ENCODE results near the gene TNIP2.
A peak's percentile ranks its signal among the peaks of the same experiment; 100 is the strongest.

TNIP2 gene

DNA sequence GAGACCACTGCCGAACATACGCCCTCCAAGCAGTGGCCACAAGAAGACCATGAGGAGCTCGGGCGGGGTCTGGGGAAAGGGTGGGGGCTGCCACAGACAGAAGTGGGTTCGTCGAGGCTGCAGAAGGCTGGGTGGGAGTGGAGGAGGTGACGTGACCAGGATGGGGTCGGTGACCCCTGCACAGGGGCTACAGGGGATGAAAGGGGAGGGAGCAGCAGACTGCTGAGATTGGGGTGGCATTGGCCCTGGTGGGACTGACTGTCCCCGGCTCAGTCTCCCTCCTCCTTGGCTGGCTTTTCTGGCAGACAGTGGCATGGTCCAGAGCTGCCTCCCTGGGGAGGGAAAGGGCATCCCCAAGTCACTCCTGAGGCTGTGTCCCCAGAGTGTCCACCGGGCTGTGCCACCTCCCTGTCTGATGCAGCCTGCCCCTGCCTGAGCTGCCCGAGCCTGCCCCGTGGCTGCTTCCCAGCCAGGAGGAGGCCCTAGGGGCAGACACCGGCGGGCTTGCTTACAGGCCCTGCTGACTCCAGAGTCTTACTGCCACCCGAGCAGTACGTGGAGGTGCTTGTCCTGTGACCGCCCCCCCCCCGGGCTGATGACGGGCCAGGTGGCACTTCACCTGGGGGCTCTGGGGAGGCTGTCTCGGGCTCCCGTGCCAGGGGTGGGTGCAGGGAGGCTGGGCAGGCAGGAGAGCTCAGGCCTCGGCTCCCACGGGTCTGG lies 44.0 kb upstream of the TNIP2 start:
- Histone ChIP-seq H3K27me3 (ENCODE audit: low read depth, low read length) (no peaks in the 10 kb centered on the region), H3K36me3 (replicated peaks; ENCODE audit: low read depth, low read length) (no peaks in the 10 kb centered on the region), H3K27ac (ENCODE audit: low read length) (peak overlapping the region; percentile 74), H3K79me2 (ENCODE audit: low read length) (no peaks in the 10 kb centered on the region), H3K4me1 (ENCODE audit: low read length) (peaks cover 62% of the 10 kb centered on the region), H3K9ac (ENCODE audit: low read length) (peak overlapping the region; percentile 68), H3K9me3 (ENCODE audit: insufficient read depth, low read length) (no peaks in the 10 kb centered on the region), H3K4me2 (ENCODE audit: low read length) (peak overlapping the region; percentile 77), H4K20me1 (ENCODE audit: insufficient read depth, low read length) (no peaks in the 10 kb centered on the region), H3K4me3 (ENCODE audit: low read length) (peak overlapping the region; percentile 59), H2AFZ (ENCODE audit: low read depth, low read length) (no peak overlapping the region)
- TF ChIP-seq EZH2phosphoT487 (IDR thresholded peaks at IDR 0.05; ENCODE audit: low read depth) (no peak), CTCF (IDR thresholded peaks at IDR 0.05; ENCODE audit: low read depth, low read length) (no peak)

GRCh38 chr4:2799224-2799911 lies 43.2 kb upstream of the TNIP2 start:
- Histone ChIP-seq H4K20me1 (ENCODE audit: insufficient read depth, low read length) (no peaks in the 10 kb centered on the region), H3K27me3 (ENCODE audit: low read depth, low read length) (no peaks in the 10 kb centered on the region), H3K36me3 (replicated peaks; ENCODE audit: low read depth, low read length) (no peaks in the 10 kb centered on the region), H2AFZ (ENCODE audit: low read depth, low read length) (no peak overlapping the region), H3K4me2 (ENCODE audit: low read length) (peak overlapping the region; percentile 77), H3K27ac (ENCODE audit: low read length) (no peak overlapping the region), H3K4me1 (ENCODE audit: low read length) (peaks cover 70% of the 10 kb centered on the region), H3K9ac (ENCODE audit: low read length) (peak overlapping the region; percentile 34; the same call in 1 of the 2 replicates), H3K79me2 (ENCODE audit: low read length) (no peaks in the 10 kb centered on the region), H3K4me3 (ENCODE audit: low read length) (peak overlapping the region; percentile 59), H3K9me3 (ENCODE audit: insufficient read depth, low read length) (no peaks in the 10 kb centered on the region)
- TF ChIP-seq CTCF (IDR thresholded peaks at IDR 0.05; ENCODE audit: low read depth, low read length) (no peak), EZH2phosphoT487 (IDR thresholded peaks at IDR 0.05; ENCODE audit: low read depth) (no peak)

- TF ChIP-seq EZH2phosphoT487 (IDR thresholded peaks at IDR 0.05; ENCODE audit: low read depth): no peak
- TF ChIP-seq CTCF (IDR thresholded peaks at IDR 0.05; ENCODE audit: low read depth, low read length): no peak
- Histone ChIP-seq H3K27ac (ENCODE audit: low read length) (peak overlapping the region; percentile 19; the same call in 1 of the 2 replicates), H4K20me1 (ENCODE audit: insufficient read depth, low read length) (no peaks in the 10 kb centered on the region)
These were observed 42.5 kb upstream of the TNIP2 start for GRCh38 chr4:2798399-2799223.

More at GRCh38 chr4:2798399-2799223, 42.5 kb upstream of the TNIP2 start:
- Histone ChIP-seq H3K27me3 (ENCODE audit: low read depth, low read length) (no peaks in the 10 kb centered on the region), H3K9me3 (ENCODE audit: insufficient read depth, low read length) (no peaks in the 10 kb centered on the region), H3K9ac (ENCODE audit: low read length) (peak overlapping the region; percentile 34; the same call in 1 of the 2 replicates), H3K4me3 (ENCODE audit: low read length) (peak overlapping the region; percentile 59), H2AFZ (ENCODE audit: low read depth, low read length) (peak overlapping the region; percentile 33; the same call in 1 of the 2 replicates), H3K36me3 (replicated peaks; ENCODE audit: low read depth, low read length) (no peaks in the 10 kb centered on the region), H3K4me1 (ENCODE audit: low read length) (peaks cover 77% of the 10 kb centered on the region), H3K79me2 (ENCODE audit: low read length) (no peaks in the 10 kb centered on the region), H3K4me2 (ENCODE audit: low read length) (peak overlapping the region; percentile 77)

Data from OCI-LY3 (cell line).